ENCODE data around the gene YTHDF2.

Gene YTHDF2

GRCh38 chr1:28811766-28812668 lies 75.3 kb downstream of the YTHDF2 start, which contains the start of gene OPRD1:
Gene OPRD1, plus strand, starts transcription at chr1:28812170. Its CDS starts 214 bp downstream, at chr1:28812384.
- Histone ChIP-seq H3K9ac (ENCODE audit: low read depth in 1 of 2, low read length in 2 of 2) (no peak within 1 kb of the TSS), H3K4me3 (ENCODE audit: low read length in 2 of 2) (no peak within 1 kb of the TSS), H3K27me3 (ENCODE audit: control insufficient read depth in 2 of 2, insufficient read depth in 2 of 2, low read length in 2 of 2) (peaks cover 47 to 50% of the 10 kb centered on the region in 2 donors), H3K27ac (ENCODE audit: low read depth in 2 of 2, low read length in 2 of 2) (no peak within 1 kb of the TSS), H3K4me1 (ENCODE audit: control insufficient read depth in 2 of 2, insufficient read depth in 2 of 2, low read length in 2 of 2) (peaks cover 0 to 3% of the 10 kb centered on the region in 2 donors), H3K9me3 (ENCODE audit: control insufficient read depth in 2 of 2, low read length in 2 of 2) (no peaks in the 10 kb centered on the region), H3K36me3 (ENCODE audit: control insufficient read depth in 2 of 2, insufficient read depth in 2 of 2, low read length in 2 of 2) (no peaks in the 10 kb centered on the region)

DNA sequence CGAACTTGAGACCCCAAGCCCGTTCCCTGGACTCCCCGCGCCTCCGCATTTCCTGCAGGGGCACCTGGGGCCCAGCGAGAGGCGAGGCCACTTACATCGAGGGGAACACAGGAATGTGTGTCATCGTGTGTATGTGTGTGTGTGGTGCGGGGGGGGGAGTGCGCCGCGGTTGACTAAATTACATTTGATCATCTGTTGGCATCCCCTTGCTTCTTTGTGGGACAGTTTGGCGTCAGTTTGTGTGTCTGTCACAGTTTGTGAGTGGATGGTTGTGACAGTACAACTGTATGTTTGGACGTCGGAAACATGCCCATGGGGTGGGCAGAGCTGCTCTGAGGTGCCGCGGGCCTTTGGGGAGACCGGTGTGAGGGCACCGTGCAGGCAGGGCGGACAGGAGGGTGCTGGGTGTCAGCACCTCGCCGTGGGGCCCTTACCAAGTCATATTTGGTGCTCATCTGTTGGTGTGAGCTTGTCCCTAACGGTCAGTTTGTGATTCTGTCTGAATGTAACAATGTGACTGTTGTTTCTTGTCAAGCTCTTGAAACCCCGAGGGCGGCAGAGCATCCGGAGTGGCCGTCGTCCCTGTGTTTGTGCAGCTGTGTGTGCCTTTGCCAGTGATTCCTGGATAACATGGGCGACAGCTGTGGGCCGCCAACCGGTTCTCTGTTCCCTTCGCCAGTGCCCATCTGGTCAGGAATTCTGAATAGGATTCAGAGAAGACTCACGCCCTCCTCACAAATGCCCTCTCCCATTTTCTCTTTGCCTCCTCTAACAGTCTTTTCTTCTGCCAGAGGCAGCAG lies 76.1 kb downstream of the YTHDF2 start:
- H3K4me1 ChIP-seq (ENCODE audit: control insufficient read depth in 2 of 2, insufficient read depth in 2 of 2, low read length in 2 of 2): peaks cover 0 to 3% of the 10 kb centered on the region in 2 donors
- no peaks in the 10 kb centered on the region for H3K9me3 ChIP-seq (ENCODE audit: control insufficient read depth in 2 of 2, low read length in 2 of 2)
- no peak overlapping the region for H3K9ac ChIP-seq (ENCODE audit: low read depth in 1 of 2, low read length in 2 of 2)
- no peaks in the 10 kb centered on the region for H3K36me3 ChIP-seq (ENCODE audit: control insufficient read depth in 2 of 2, insufficient read depth in 2 of 2, low read length in 2 of 2)
- H3K27ac ChIP-seq (ENCODE audit: low read depth in 2 of 2, low read length in 2 of 2): no peak overlapping the region
- H3K4me3 ChIP-seq (ENCODE audit: low read length in 2 of 2): no peak overlapping the region
- peaks cover 48 to 50% of the 10 kb centered on the region in 2 donors for H3K27me3 ChIP-seq (ENCODE audit: control insufficient read depth in 2 of 2, insufficient read depth in 2 of 2, low read length in 2 of 2)

DNA sequence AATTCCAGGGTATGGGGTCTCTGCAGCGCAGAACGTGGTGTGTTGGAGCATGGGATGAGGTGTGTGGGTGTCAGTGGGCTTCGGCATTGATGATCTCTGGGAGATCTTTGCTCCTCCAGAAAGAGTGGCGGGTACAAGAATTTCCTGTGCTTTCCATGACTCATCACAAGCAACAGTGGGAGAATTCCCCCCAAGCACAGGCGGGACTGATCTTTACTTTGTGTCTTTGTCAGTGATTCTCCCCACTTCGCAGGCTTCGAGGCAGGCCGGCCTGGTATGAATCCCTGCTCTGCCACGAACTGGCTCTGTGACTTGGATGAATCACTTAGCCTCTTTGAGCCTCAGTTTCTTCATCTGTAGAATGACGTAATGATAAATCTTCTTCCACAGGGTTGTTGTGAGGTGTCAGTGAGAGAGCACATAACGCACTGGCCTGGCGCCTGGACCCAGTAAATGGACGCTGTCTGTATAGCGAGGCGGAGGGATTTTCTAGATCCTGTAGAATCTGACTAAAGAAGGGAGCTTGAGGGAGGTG lies 77.3 kb downstream of the YTHDF2 start:
- Histone ChIP-seq H3K9ac (ENCODE audit: low read depth in 1 of 2, low read length in 2 of 2) (no peak overlapping the region), H3K27ac (ENCODE audit: low read depth in 2 of 2, low read length in 2 of 2) (no peak overlapping the region), H3K4me3 (ENCODE audit: low read length in 2 of 2) (no peak overlapping the region), H3K36me3 (ENCODE audit: control insufficient read depth in 2 of 2, insufficient read depth in 2 of 2, low read length in 2 of 2) (no peaks in the 10 kb centered on the region), H3K4me1 (ENCODE audit: control insufficient read depth in 2 of 2, insufficient read depth in 2 of 2, low read length in 2 of 2) (peaks cover 0 to 3% of the 10 kb centered on the region in 2 donors), H3K9me3 (ENCODE audit: control insufficient read depth in 2 of 2, low read length in 2 of 2) (no peaks in the 10 kb centered on the region), H3K27me3 (ENCODE audit: control insufficient read depth in 2 of 2, insufficient read depth in 2 of 2, low read length in 2 of 2) (peaks cover 48 to 52% of the 10 kb centered on the region in 2 donors)

- H3K4me1 ChIP-seq (ENCODE audit: control insufficient read depth in 2 of 2, insufficient read depth in 2 of 2, low read length in 2 of 2): peaks cover 0 to 3% of the 10 kb centered on the region in 2 donors
- H3K36me3 ChIP-seq (ENCODE audit: control insufficient read depth in 2 of 2, insufficient read depth in 2 of 2, low read length in 2 of 2): no peaks in the 10 kb centered on the region
- H3K4me3 ChIP-seq (ENCODE audit: low read length in 2 of 2): no peak overlapping the region
- H3K9me3 ChIP-seq (ENCODE audit: control insufficient read depth in 2 of 2, low read length in 2 of 2): no peaks in the 10 kb centered on the region
- no peak overlapping the region for H3K9ac ChIP-seq (ENCODE audit: low read depth in 1 of 2, low read length in 2 of 2)
- H3K27ac ChIP-seq (ENCODE audit: low read depth in 2 of 2, low read length in 2 of 2): no peak overlapping the region
- H3K27me3 ChIP-seq (ENCODE audit: control insufficient read depth in 2 of 2, insufficient read depth in 2 of 2, low read length in 2 of 2): peaks cover 45 to 46% of the 10 kb centered on the region in 2 donors
Measured at GRCh38 chr1:28815533-28816185, 78.9 kb downstream of the YTHDF2 start.

DNA sequence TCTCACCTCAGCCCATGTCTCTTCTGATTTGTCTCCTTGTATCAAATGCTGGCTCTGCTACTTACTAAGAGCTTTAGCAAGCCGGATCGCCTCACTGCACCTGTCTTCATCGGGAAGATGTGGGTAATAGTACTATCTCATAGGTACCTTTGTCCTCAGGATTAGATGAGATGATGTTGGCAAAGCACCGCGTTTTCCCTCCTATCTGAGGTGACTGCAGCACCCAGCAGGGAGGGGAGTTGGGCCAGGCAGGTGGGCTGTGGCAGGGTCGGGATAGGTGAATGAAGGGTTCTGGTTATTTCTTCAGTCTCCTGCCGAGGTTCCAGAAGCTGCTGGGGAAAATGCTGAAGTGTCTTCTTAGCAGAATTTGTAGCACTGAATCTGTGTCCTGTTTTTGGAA lies 80.4 kb downstream of the YTHDF2 start:
- H3K27ac ChIP-seq (ENCODE audit: low read depth in 2 of 2, low read length in 2 of 2): no peak overlapping the region
- H3K9ac ChIP-seq (ENCODE audit: low read depth in 1 of 2, low read length in 2 of 2): no peak overlapping the region
- H3K4me1 ChIP-seq (ENCODE audit: control insufficient read depth in 2 of 2, insufficient read depth in 2 of 2, low read length in 2 of 2): peaks cover 0 to 3% of the 10 kb centered on the region in 2 donors
- H3K36me3 ChIP-seq (ENCODE audit: control insufficient read depth in 2 of 2, insufficient read depth in 2 of 2, low read length in 2 of 2): no peaks in the 10 kb centered on the region
- peaks cover 34 to 37% of the 10 kb centered on the region in 2 donors for H3K27me3 ChIP-seq (ENCODE audit: control insufficient read depth in 2 of 2, insufficient read depth in 2 of 2, low read length in 2 of 2)
- no peaks in the 10 kb centered on the region for H3K9me3 ChIP-seq (ENCODE audit: control insufficient read depth in 2 of 2, low read length in 2 of 2)
- H3K4me3 ChIP-seq (ENCODE audit: low read length in 2 of 2): no peak overlapping the region

DNA sequence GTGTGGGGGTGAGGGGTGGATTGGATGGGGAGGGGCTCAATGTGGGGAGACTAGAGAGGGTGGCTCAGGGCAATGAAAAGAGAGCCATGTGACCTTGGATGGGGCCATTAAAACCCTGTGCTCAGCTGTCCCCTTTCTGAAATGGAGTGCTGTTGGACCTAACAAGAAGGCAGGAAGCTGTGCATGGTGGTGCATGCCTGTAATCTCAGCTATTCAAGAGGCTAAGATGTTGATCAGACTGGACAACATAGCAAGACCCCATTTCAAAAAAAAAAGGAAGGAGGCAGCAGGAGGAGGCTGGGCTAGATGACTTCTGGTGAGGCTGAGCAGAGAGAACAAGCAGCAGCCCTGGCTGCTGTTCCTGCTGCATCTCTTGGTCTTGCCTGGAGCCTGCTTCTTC lies 82.3 kb downstream of the YTHDF2 start:
- Histone ChIP-seq H3K27ac (ENCODE audit: low read depth in 2 of 2, low read length in 2 of 2) (no peak overlapping the region), H3K27me3 (ENCODE audit: control insufficient read depth in 2 of 2, insufficient read depth in 2 of 2, low read length in 2 of 2) (peaks cover 20 to 24% of the 10 kb centered on the region in 2 donors), H3K36me3 (ENCODE audit: control insufficient read depth in 2 of 2, insufficient read depth in 2 of 2, low read length in 2 of 2) (no peaks in the 10 kb centered on the region)

More for the DNA sequence above, 82.3 kb downstream of the YTHDF2 start:
- H3K4me1 ChIP-seq (ENCODE audit: control insufficient read depth in 2 of 2, insufficient read depth in 2 of 2, low read length in 2 of 2): no peaks in the 10 kb centered on the region
- no peaks in the 10 kb centered on the region for H3K9me3 ChIP-seq (ENCODE audit: control insufficient read depth in 2 of 2, low read length in 2 of 2)
- no peak overlapping the region for H3K9ac ChIP-seq (ENCODE audit: low read depth in 1 of 2, low read length in 2 of 2)
- no peak overlapping the region for H3K4me3 ChIP-seq (ENCODE audit: low read length in 2 of 2)

All from mucosa of rectum (tissue), 2 donors.